Stomach (tissue), 9 donors: ENCODE results near the gene PPP3CA. TPM values are rescaled to one million over a fixed set of nuclear protein-coding genes. Genes with fewer than 3 reads are reported as not detected.

ENCODE experiments used
- DNase-seq, 2 donors: peaks; one replicate each; pipeline versions ENCODE4 v3.0.0 to v3.0.0-alpha.2; 2013 to 2019
- H3K27ac ChIP-seq, 5 donors: fragments of 200-600 bp in 4 of 5; sonication (generic) in 4 of 5; one replicate each; pipeline ENCODE4 v1.5.1; 2013 to 2019; ENCODE audit warnings: mild to moderate bottlenecking in 1 of 5, moderate library complexity in 1 of 5
- H3K27me3 ChIP-seq, 3 donors: fragments of 200-600 bp; sonication (generic); one replicate each; pipeline ENCODE4 v1.5.1; 2017 to 2019; ENCODE audit warnings: mixed run types in 1 of 3
- H3K36me3 ChIP-seq, 4 donors: fragments of 200-600 bp; sonication (generic); 1 replicate in 3 of 4; 2 replicates in 1 of 4; pipeline ENCODE4 v1.5.1; 2016 to 2019
- H3K4me1 ChIP-seq, 4 donors: fragments of 200-600 bp; sonication (generic); one replicate each; pipeline ENCODE4 v1.5.1; 2016 to 2019
- H3K4me3 ChIP-seq, 4 donors: fragments of 200-600 bp; sonication (generic) in 3 of 4; one replicate each; pipeline ENCODE4 v1.5.1; 2016 to 2019; ENCODE audit warnings: mild to moderate bottlenecking in 1 of 4
- H3K9me3 ChIP-seq, 4 donors: fragments of 200-600 bp; sonication (generic); one replicate each; pipeline ENCODE4 v1.5.1; 2016 to 2019
- EP300 ChIP-seq: sonication (generic); formaldehyde crosslinking; IDR thresholded peaks from one replicate; pipeline ENCODE4 v1.6.1; 2017; ENCODE audit warnings: antibody characterized with exemption
- POLR2A ChIP-seq, 4 donors: fragments of 450-650 bp; IDR thresholded peaks; one replicate each; pipeline ENCODE4 v1.6.1; 2016; ENCODE audit warnings: antibody characterized with exemption in 4 of 4, control low read depth in 2 of 4, mild to moderate bottlenecking in 1 of 4, moderate library complexity in 1 of 4
- POLR2AphosphoS5 ChIP-seq, 3 donors: sonication (generic); formaldehyde crosslinking; IDR thresholded peaks; one replicate each; pipeline ENCODE4 v1.6.1; 2016; ENCODE audit warnings: antibody characterized with exemption in 3 of 3
- WGBS, 5 donors: extraction: QIAGEN DNeasy Blood & Tissue Kit in 3 of 5; methylation state at CpG; one replicate each; pipeline versions ENCODE4 v1.1.5 to v1.1.7; 2013 to 2018; 5-methylcytosine and 5-hydroxymethylcytosine counted together
- intact Hi-C: fragments of 100-400 bp; cut with DNase I; formaldehyde crosslinking; loops from one replicate; pipeline ENCODE4 v1.15.1; 2023; ENCODE audit warnings: low total_unique reads
- polyA plus RNA-seq, 3 donors: library from polyadenylated mRNA; stranded (reverse); fragments of 200-250 nt; gene quantifications; one replicate each; pipeline ENCODE4 v1.2.3, GENCODE V29; 2013
- total RNA-seq, 5 donors: library from RNA; depleted of rRNA; stranded (reverse); fragments of >200 nt; gene quantifications; one replicate each; pipeline versions ENCODE4 v1.1.0 to v1.2.3, GENCODE V29; 2014 to 2016
- TF ChIP-seq, protein P1 (sequence below), 7 experiments: fragments of 450-650 bp in 4 of 7; fragments of 200-600 bp in 3 of 7; sonication (generic) in 3 of 7; IDR thresholded peaks; one replicate each; pipeline ENCODE4 v1.5.1; 2016 to 2019; ENCODE audit warnings: antibody characterized with exemption in 7 of 7, control low read depth in 2 of 7, mild to moderate bottlenecking in 1 of 7
- donor health status: healthy with polysubstance abuse.
- donor health status: Bipolar disorder and iron deficiency.
- donor health status: healthy.

PPP3CA gene
- total and polyA plus RNA-seq, 8 donors: 8.9 to 62.4 (median 20.6) TPM

DNA sequence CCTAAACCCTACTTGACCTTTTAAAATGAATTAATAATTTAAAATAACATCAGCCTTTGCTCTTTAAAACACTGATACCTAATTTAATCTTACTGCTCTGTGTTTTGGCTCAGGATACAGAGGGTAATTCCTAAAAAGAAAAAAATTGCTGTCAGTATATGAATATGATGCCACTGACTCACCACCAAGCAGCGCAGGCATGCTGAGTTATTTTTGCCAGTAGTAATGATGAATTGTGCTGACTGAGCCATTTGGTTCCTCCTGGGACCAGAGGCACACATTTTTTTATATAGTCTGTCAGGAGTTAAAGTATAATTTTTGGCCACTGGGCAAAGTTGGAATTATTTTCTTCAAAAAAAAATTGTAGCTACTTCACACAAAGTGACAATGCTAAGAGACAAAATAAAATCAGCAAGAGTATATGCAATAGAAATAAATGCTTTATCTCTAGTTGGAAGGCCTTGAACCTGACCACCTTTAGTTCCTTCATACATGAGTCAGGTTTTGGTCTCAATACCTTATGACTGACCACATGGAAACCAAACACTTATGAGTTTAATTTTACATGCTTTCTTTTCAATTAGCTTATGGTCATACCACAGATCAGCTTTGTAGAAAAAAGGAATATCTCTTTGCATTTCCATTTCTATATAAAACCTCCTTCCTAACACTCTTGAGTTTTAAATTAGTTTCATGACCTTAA, 115.1 kb downstream of the PPP3CA start:
- no peak overlapping the region for H3K27ac ChIP-seq
- TF ChIP-seq POLR2A (IDR thresholded peaks at IDR 0.05) (no peak), EP300 (no peak), POLR2AphosphoS5 (IDR thresholded peaks at IDR 0.05) (peak in 1 of 3 donors; percentile 26)
- WGBS, 5 donors: 52 to 77% (median 67%) methylated on average over 1 of the region's 1 CpG
- no peak overlapping the region for H3K4me3 ChIP-seq
- no peaks in the 10 kb centered on the region for H3K36me3 ChIP-seq
- intact Hi-C loops: no loop called here
- no peaks in the 10 kb centered on the region for H3K9me3 ChIP-seq
- DNase-seq: peak in 1 of 2 donors; percentile 38
- H3K27me3 ChIP-seq: no peaks in the 10 kb centered on the region
- peaks cover 0 to 46% (median 24%) of the 10 kb centered on the region in 4 donors for H3K4me1 ChIP-seq

DNA sequence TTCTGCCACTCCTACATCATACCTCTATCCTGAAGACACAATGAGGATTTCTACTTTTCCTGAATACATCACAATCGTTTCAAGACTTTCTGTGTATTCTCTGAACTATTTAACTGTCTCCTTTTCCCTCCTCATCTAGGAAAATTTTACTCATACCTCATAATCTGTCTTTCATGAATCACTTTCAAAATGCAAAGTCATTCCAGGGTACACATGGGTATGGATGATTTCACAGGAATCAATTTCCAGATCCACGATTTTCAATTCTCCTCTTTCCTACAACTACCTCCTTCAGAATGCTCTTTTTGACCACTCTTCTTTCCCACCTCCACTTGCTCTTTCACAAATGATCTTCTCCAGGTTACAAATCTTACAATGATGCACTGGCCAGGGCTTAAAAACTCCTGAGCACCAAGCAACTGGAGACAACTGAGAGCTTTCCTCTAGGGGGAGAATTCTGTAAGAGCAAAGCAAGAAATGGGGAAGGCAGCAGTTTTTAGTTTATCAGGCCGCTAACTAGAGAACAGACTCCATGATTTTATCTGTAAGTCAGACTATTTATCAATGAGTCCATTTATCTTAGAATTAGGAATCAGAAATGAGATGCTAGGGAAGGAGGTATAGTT, 116.4 kb downstream of the PPP3CA start:
- no peaks in the 10 kb centered on the region for H3K9me3 ChIP-seq
- no peaks in the 10 kb centered on the region for H3K36me3 ChIP-seq
- WGBS, 5 donors: 85 to 92% (median 90%) methylated on average over 3 of the region's 3 CpGs
- no peak overlapping the region for H3K4me3 ChIP-seq
- no peaks in the 10 kb centered on the region for H3K27me3 ChIP-seq
- TF ChIP-seq, protein P1, sequence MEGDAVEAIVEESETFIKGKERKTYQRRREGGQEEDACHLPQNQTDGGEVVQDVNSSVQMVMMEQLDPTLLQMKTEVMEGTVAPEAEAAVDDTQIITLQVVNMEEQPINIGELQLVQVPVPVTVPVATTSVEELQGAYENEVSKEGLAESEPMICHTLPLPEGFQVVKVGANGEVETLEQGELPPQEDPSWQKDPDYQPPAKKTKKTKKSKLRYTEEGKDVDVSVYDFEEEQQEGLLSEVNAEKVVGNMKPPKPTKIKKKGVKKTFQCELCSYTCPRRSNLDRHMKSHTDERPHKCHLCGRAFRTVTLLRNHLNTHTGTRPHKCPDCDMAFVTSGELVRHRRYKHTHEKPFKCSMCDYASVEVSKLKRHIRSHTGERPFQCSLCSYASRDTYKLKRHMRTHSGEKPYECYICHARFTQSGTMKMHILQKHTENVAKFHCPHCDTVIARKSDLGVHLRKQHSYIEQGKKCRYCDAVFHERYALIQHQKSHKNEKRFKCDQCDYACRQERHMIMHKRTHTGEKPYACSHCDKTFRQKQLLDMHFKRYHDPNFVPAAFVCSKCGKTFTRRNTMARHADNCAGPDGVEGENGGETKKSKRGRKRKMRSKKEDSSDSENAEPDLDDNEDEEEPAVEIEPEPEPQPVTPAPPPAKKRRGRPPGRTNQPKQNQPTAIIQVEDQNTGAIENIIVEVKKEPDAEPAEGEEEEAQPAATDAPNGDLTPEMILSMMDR (IDR thresholded peaks at IDR 0.05): no peak
- DNase-seq: no peak
- H3K4me1 ChIP-seq: peaks cover 0 to 49% (median 22%) of the 10 kb centered on the region in 4 donors
- intact Hi-C loops: no loop called here
- no peak overlapping the region for H3K27ac ChIP-seq

DNA sequence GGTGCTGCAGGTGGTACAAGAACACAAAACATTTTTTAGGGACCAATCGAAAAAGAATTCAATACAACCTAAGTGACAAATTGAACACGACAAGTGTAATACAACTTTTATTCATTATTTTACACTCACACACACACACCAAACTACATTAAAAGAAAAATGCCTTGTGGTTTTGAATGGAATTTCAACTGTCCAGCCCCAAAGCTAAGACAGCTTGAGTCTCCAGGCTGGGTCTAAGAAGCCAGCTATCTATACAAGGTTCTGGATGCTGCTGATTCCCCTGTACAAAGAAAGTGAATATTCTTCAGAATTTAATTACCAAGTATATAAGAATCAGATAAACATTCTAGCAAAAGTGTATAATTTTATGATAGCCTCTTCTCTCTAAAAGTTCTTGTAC, 118.2 kb downstream of the PPP3CA start:
- 56 to 93% (median 89%) methylated on average over 2 of the region's 2 CpGs for WGBS, 5 donors
- no peaks in the 10 kb centered on the region for H3K36me3 ChIP-seq
- no peaks in the 10 kb centered on the region for H3K27me3 ChIP-seq
- DNase-seq: no peak
- H3K27ac ChIP-seq: no peak overlapping the region
- no peaks in the 10 kb centered on the region for H3K9me3 ChIP-seq
- intact Hi-C loops: no loop called here
- TF ChIP-seq POLR2A (IDR thresholded peaks at IDR 0.05): no peak
- TF ChIP-seq, protein P1 (IDR thresholded peaks at IDR 0.05): no peak
- TF ChIP-seq POLR2AphosphoS5 (IDR thresholded peaks at IDR 0.05): no peak
- no peak for TF ChIP-seq EP300
- peaks cover 0 to 60% (median 24%) of the 10 kb centered on the region in 4 donors for H3K4me1 ChIP-seq
- no peak overlapping the region for H3K4me3 ChIP-seq

DNA sequence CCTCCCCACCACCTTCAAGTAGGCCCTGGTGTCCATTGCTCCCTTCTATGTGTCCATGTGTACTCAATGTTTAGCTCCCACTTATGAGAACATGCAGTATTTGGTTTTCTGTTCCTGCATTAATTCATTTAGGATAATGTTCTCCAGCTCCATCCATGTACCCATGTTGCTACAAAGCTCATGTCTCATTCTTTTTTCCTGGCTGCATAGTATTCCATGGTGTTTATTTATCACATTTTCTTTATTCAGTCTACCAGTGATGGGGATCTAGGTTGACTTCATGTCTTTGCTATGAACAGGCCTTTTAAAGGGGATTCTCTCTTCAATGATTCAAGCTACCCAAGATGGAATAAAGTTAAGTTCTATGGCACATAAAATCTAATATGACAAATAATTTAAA, 119.6 kb downstream of the PPP3CA start:
- Histone ChIP-seq H3K4me3 (no peak overlapping the region), H3K27ac (no peak overlapping the region), H3K27me3 (no peaks in the 10 kb centered on the region), H3K36me3 (no peaks in the 10 kb centered on the region), H3K4me1 (peaks cover 4 to 63% (median 30%) of the 10 kb centered on the region in 4 donors), H3K9me3 (no peaks in the 10 kb centered on the region)
- no peak for DNase-seq
- intact Hi-C loops: no loop called here
- TF ChIP-seq, protein P1 (IDR thresholded peaks at IDR 0.05): no peak
- TF ChIP-seq POLR2AphosphoS5 (IDR thresholded peaks at IDR 0.05): no peak
- TF ChIP-seq POLR2A (IDR thresholded peaks at IDR 0.05): no peak
- no peak for TF ChIP-seq EP300
